K562 (cell line): ENCODE data around the gene PPAT. TPM values are rescaled to one million over a fixed set of nuclear protein-coding genes. Genes with fewer than 3 reads are reported as not detected.

Experiments
- ATAC-seq: fragments of 200-7000 bp; cut with Tn5 transposase; 3 replicates; pipeline ENCODE4 v1.9.1; 2020; ENCODE audit warnings: moderate library complexity
- BruUV-seq: library from RNA; stranded (reverse); fragments of 400-500 nt; replicated peaks from 2 replicates; lab custom pipeline; 2021; lab: Mats Ljungman, UMichigan
- CTCF ChIA-PET: fragments of 300-600 bp; formaldehyde crosslinking; extraction: SDS; loops from one replicate; lab custom pipeline; 2021; ENCODE audit warnings: low intra/inter-chr PET ratio; lab: Yijun Ruan, JAX
- POLR2A ChIA-PET: fragments of 300-600, 350-650 bp; sonication (Branson Sonifier 250); formaldehyde crosslinking; extraction: SDS; loops from one replicate; lab custom pipeline; 2021; ENCODE audit warnings: antibody characterized with exemption, inconsistent platforms; lab: Yijun Ruan, JAX
- DNase-seq, 4 experiments: peaks; one replicate each; pipeline versions ENCODE4 v3.0.0 to v3.0.0-alpha.2; 2011 to 2018; ENCODE audit warnings: low spot score in 3 of 4, mixed read lengths in 3 of 4; ENCODE audit errors: extremely low read depth in 1 of 4
- FAIRE-seq: peaks from 2 replicates; lab custom pipeline; 2011; peaks lifted over from hg19 to GRCh38; lab: Jason Lieb, UNC
- H2AFZ ChIP-seq: 2 replicates; pipeline ENCODE4 v1.6.0; 2011; ENCODE audit warnings: low read depth, low read length, control low read depth, inconsistent platforms
- H3K27ac ChIP-seq: fragments of 200-600 bp; 3 replicates; pipeline ENCODE4 v1.8.0; 2011; ENCODE audit warnings: low read depth, mild to moderate bottlenecking, control low read depth, inconsistent platforms, low read length, moderate library complexity, mixed read lengths; ENCODE audit errors: extremely low read depth
- H3K27me3 ChIP-seq, 2 experiments: fragments of 300-600 bp in 1 of 2; 2 replicates in 1 of 2; 3 replicates in 1 of 2; pipeline versions ENCODE4 v1.6.0 to v1.8.0; 2011; ENCODE audit warnings: inconsistent platforms in 2 of 2, low read length in 2 of 2, mild to moderate bottlenecking in 1 of 2, mixed read lengths in 1 of 2, moderate library complexity in 1 of 2; ENCODE audit not compliant: control insufficient read depth in 2 of 2, insufficient read depth in 2 of 2
- H3K36me3 ChIP-seq: fragments of 300-600 bp; 3 replicates; pipeline ENCODE4 v1.8.0; 2011; ENCODE audit warnings: mild to moderate bottlenecking, low read length, inconsistent platforms; ENCODE audit not compliant: control insufficient read depth, insufficient read depth
- H3K4me1 ChIP-seq, 2 experiments: fragments of 200-600 bp in 1 of 2; replicated peaks in 1 of 2; 2 replicates in 1 of 2; 3 replicates in 1 of 2; pipeline versions ENCODE4 v1.5.1 to v1.8.0; 2011; ENCODE audit warnings: inconsistent platforms in 2 of 2, low read length in 2 of 2, mild to moderate bottlenecking in 1 of 2, mixed read lengths in 1 of 2, moderate library complexity in 1 of 2; ENCODE audit not compliant: control insufficient read depth in 2 of 2, insufficient read depth in 2 of 2
- H3K4me2 ChIP-seq: 2 replicates; pipeline ENCODE4 v1.6.1; 2011; ENCODE audit warnings: low read length, control low read depth, inconsistent platforms, mixed read lengths; ENCODE audit not compliant: insufficient read depth
- H3K4me3 ChIP-seq: fragments of 200-600 bp; sonication (generic), shearing (Covaris generic); 2 replicates; pipeline ENCODE4 v1.5.1; 2016; ENCODE audit warnings: control low read depth, inconsistent platforms
- H3K79me2 ChIP-seq: fragments of 200-600 bp; 3 replicates; pipeline ENCODE4 v1.8.0; 2011; ENCODE audit warnings: low read length, inconsistent platforms; ENCODE audit not compliant: control insufficient read depth, insufficient read depth
- H3K9ac ChIP-seq, 2 experiments: 2 replicates each; pipeline versions ENCODE4 v1.6.0 to v1.6.1; 2011; ENCODE audit warnings: low read depth in 2 of 2, low read length in 2 of 2, control low read depth in 1 of 2, inconsistent platforms in 1 of 2, mild to moderate bottlenecking in 1 of 2, mixed read lengths in 1 of 2; ENCODE audit not compliant: insufficient read depth in 1 of 2
- H3K9me1 ChIP-seq: one replicate; pipeline ENCODE4 v1.6.0; 2011; ENCODE audit warnings: inconsistent platforms, mild to moderate bottlenecking, low read length, moderate library complexity; ENCODE audit not compliant: control insufficient read depth, insufficient read depth
- H3K9me3 ChIP-seq: replicated peaks from 2 replicates; pipeline ENCODE4 v1.5.1; 2011; ENCODE audit warnings: low read depth, low read length, inconsistent platforms; ENCODE audit not compliant: control insufficient read depth, insufficient read depth
- H4K20me1 ChIP-seq: replicated peaks from 2 replicates; pipeline ENCODE4 v1.6.1; 2011; ENCODE audit warnings: low read length, inconsistent platforms, mixed read lengths; ENCODE audit not compliant: control insufficient read depth, insufficient read depth
- ATF7 ChIP-seq: fragments of 450-650 bp; IDR thresholded peaks from 2 replicates; pipeline ENCODE4 v1.7.1; 2014; ENCODE audit warnings: mild to moderate bottlenecking, moderate library complexity
- CBX3 ChIP-seq, 2 experiments: IDR thresholded peaks; 1 replicate in 1 of 2; 2 replicates in 1 of 2; pipeline ENCODE4 v1.6.1; 2012; ENCODE audit warnings: inconsistent platforms in 2 of 2, low read length in 2 of 2, borderline replicate concordance in 1 of 2, control low read depth in 1 of 2
- CBX5 ChIP-seq: IDR thresholded peaks from 2 replicates; pipeline ENCODE4 v1.6.1; 2014; ENCODE audit warnings: low read depth, borderline replicate concordance
- KAT7 ChIP-seq: sonication (generic); formaldehyde crosslinking; IDR thresholded peaks from 2 replicates; pipeline ENCODE4 v1.8.0; 2022; ENCODE audit warnings: missing genetic modification reagents, mild to moderate bottlenecking, borderline replicate concordance
- KDM1A ChIP-seq, 2 experiments: fragments of 450-650 bp; IDR thresholded peaks; 2 replicates each; pipeline ENCODE4 v1.6.1; 2016; ENCODE audit warnings: mild to moderate bottlenecking in 2 of 2
- TRIM24 ChIP-seq, 2 experiments: fragments of 450-650 bp; IDR thresholded peaks; 2 replicates each; pipeline ENCODE4 v1.6.1; 2016
- TRIM28 ChIP-seq: fragments of 450-650 bp; IDR thresholded peaks from 2 replicates; pipeline ENCODE4 v1.6.1; 2017
- ZNF584 ChIP-seq: fragments of 200-800 bp; sonication (Bioruptor generic); IDR thresholded peaks from 2 replicates; pipeline ENCODE4 v1.6.1; 2016; ENCODE audit warnings: low read depth, mild to moderate bottlenecking, missing genetic modification characterization, missing compliant biosample characterization
- WGBS: fragments of 100-300 bp; shearing (Covaris generic); methylation state at CpG from one replicate; pipeline ENCODE4 v1.1.6; 2016; ENCODE audit warnings: low coverage, mixed read lengths; ENCODE audit not compliant: insufficient coverage; ENCODE audit errors: missing lambda C conversion rate; 5-methylcytosine and 5-hydroxymethylcytosine counted together
- in situ Hi-C: fragments of 300-500 bp; cut with MboI; formaldehyde crosslinking; loops from 4 replicates; pipeline ENCODE4 v1.15.0; 2018; ENCODE audit warnings: inconsistent platforms, mixed read lengths
- intact Hi-C: fragments of 100-400 bp; cut with micrococcal nuclease; formaldehyde crosslinking; loops from 2 replicates; pipeline ENCODE4 v1.14.2; 2022
- polyA plus RNA-seq, 8 experiments: library from polyadenylated mRNA; depleted of rRNA in 4 of 8; stranded (reverse) in 5 of 8; unstranded in 3 of 8; fragments of >200 nt; fragmentation: Nextera tagmentation in 2 of 8; fragmentation: Illumina TruSeq in 1 of 8; extraction: Ambion mirVana in 2 of 8; extraction: Trizol in 1 of 8; gene quantifications; 2 replicates each; pipeline versions ENCODE4 v1.2.1 to v1.2.3, GENCODE V29; 2011 to 2014; ENCODE audit warnings: inconsistent platforms in 1 of 8, missing spikeins in 1 of 8
- total RNA-seq, 7 experiments: library from RNA; depleted of rRNA in 6 of 7; stranded (reverse); fragments of >200 nt in 6 of 7; fragmentation: Illumina TruSeq in 2 of 7; extraction: Trizol in 2 of 7; gene quantifications; 2 replicates each; pipeline versions ENCODE4 v1.2.1 to v1.2.3, GENCODE V29; 2011 to 2021; ENCODE audit warnings: low replicate concordance in 1 of 7
- TF ChIP-seq, protein P1 (sequence below): fragments of 450-650 bp; IDR thresholded peaks from 2 replicates; pipeline ENCODE4 v1.6.1; 2016; ENCODE audit warnings: mild to moderate bottlenecking
- TF ChIP-seq, protein P2 (sequence below), 2 experiments: fragments of 450-650 bp; IDR thresholded peaks; 2 replicates each; pipeline ENCODE4 v1.6.1; 2016
- TF ChIP-seq, protein P3 (sequence below): fragments of 450-650 bp; IDR thresholded peaks from 2 replicates; pipeline ENCODE4 v1.6.1; 2018; ENCODE audit warnings: mild to moderate bottlenecking, low read depth; ENCODE audit not compliant: partially characterized antibody

PPAT gene
- total and polyA plus RNA-seq, 9 of the 15 experiments (the other 6 are each of a cell fraction or from before 2014, with no cell fraction given) = 36.2 to 75.8 (median 55.5) TPM

DNA sequence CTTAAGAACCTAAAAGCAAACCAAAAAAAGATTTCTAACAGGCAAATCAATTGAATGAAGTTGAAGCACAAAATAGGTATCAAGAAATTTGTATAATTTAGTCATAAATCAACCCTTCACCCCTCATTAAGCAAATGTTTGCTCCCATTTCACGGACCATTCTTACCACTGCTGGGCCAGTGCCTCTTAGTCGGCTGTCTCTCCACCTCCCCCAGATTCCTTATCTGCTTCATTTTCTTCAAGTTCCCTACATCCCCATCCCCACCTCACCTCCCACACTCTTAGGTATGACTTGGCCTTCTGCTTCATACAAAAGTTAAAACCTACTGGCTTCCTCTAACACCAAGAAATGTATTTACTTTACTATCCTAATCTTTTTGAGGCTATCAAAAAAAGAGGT is 60.0 kb downstream of the PPAT start:
- no peaks in the 10 kb centered on the region for H3K9me1 ChIP-seq
- no TSS peak for BruUV-seq
- H3K4me3 ChIP-seq = no peak overlapping the region
- DNase-seq = peak in 1 of 4 experiments; percentile 13
- no peaks in the 10 kb centered on the region for H4K20me1 ChIP-seq
- no peak overlapping the region for H2AFZ ChIP-seq
- H3K9me3 ChIP-seq = no peaks in the 10 kb centered on the region
- CTCF ChIA-PET = no interaction called here
- POLR2A ChIA-PET = interaction anchor here (0.9 to 1.1 kb wide), 2 partner anchors 9 to 12 kb away, joined by 3 to 4 read pairs; partner anchors contain the start of gene AASDH
- TF ChIP-seq, protein P1, sequence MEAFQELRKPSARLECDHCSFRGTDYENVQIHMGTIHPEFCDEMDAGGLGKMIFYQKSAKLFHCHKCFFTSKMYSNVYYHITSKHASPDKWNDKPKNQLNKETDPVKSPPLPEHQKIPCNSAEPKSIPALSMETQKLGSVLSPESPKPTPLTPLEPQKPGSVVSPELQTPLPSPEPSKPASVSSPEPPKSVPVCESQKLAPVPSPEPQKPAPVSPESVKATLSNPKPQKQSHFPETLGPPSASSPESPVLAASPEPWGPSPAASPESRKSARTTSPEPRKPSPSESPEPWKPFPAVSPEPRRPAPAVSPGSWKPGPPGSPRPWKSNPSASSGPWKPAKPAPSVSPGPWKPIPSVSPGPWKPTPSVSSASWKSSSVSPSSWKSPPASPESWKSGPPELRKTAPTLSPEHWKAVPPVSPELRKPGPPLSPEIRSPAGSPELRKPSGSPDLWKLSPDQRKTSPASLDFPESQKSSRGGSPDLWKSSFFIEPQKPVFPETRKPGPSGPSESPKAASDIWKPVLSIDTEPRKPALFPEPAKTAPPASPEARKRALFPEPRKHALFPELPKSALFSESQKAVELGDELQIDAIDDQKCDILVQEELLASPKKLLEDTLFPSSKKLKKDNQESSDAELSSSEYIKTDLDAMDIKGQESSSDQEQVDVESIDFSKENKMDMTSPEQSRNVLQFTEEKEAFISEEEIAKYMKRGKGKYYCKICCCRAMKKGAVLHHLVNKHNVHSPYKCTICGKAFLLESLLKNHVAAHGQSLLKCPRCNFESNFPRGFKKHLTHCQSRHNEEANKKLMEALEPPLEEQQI = 0 out of 2 replicates have a peak, but pooled peaks have one; percentile 15
- TF ChIP-seq ZNF584 (CRISPR knock-in tag) = no peak
- TF ChIP-seq TRIM28 = peak; percentile 81
- TF ChIP-seq KAT7 = no peak
- peak in 1 of 2 experiments; percentile 58; a peak in 2 of 4 replicates for TF ChIP-seq TRIM24 (IDR thresholded peaks at IDR 0.05)
- TF ChIP-seq KDM1A (IDR thresholded peaks at IDR 0.05) = peak; percentile 12 to 16; a peak in 1 of 4 replicates
- peak; percentile 42; the same call in 1 of the 2 replicates for TF ChIP-seq CBX5
- TF ChIP-seq, protein P2, sequence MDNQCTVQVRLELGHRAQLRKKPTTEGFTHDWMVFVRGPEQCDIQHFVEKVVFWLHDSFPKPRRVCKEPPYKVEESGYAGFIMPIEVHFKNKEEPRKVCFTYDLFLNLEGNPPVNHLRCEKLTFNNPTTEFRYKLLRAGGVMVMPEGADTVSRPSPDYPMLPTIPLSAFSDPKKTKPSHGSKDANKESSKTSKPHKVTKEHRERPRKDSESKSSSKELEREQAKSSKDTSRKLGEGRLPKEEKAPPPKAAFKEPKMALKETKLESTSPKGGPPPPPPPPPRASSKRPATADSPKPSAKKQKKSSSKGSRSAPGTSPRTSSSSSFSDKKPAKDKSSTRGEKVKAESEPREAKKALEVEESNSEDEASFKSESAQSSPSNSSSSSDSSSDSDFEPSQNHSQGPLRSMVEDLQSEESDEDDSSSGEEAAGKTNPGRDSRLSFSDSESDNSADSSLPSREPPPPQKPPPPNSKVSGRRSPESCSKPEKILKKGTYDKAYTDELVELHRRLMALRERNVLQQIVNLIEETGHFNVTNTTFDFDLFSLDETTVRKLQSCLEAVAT (IDR thresholded peaks at IDR 0.05) = no peak
- TF ChIP-seq ATF7 = no peak
- TF ChIP-seq, protein P3, sequence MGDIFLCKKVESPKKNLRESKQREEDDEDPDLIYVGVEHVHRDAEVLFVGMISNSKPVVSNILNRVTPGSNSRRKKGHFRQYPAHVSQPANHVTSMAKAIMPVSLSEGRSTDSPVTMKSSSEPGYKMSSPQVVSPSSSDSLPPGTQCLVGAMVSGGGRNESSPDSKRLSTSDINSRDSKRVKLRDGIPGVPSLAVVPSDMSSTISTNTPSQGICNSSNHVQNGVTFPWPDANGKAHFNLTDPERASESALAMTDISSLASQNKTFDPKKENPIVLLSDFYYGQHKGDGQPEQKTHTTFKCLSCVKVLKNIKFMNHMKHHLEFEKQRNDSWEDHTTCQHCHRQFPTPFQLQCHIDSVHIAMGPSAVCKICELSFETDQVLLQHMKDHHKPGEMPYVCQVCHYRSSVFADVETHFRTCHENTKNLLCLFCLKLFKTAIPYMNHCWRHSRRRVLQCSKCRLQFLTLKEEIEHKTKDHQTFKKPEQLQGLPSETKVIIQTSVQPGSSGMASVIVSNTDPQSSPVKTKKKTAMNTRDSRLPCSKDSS = peak; percentile 16
- peak in 1 of 2 experiments; percentile 89; a peak in 1 of 3 replicates for TF ChIP-seq CBX3 (IDR thresholded peaks at IDR 0.05; ENCODE audit: borderline replicate concordance in 1 of 2, low read length in 2 of 2)
- TF ChIP-seq, all 486 proteins: peak for 7
- in situ Hi-C loops (no loop called here), intact Hi-C loops (no loop called here)
- Histone ChIP-seq H3K4me1 (no peaks in the 10 kb centered on the region; a peak in 1 of 5 replicates), H3K36me3 (peaks cover 14% of the 10 kb centered on the region; the same call in 2 of the 3 replicates), H3K27ac (no peak overlapping the region), H3K27me3 (no peaks in the 10 kb centered on the region), H3K9ac (no peak overlapping the region), H3K79me2 (no peaks in the 10 kb centered on the region), H3K4me2 (no peak overlapping the region)
- 26% methylated on average over 2 of the region's 2 CpGs for WGBS
- ATAC-seq (0 out of 3 replicates have a peak, but pooled peaks have one; percentile 37), FAIRE-seq (peak; percentile 55)
